ENCODE results near the gene ZPLD1.

ZPLD1 gene

DNA sequence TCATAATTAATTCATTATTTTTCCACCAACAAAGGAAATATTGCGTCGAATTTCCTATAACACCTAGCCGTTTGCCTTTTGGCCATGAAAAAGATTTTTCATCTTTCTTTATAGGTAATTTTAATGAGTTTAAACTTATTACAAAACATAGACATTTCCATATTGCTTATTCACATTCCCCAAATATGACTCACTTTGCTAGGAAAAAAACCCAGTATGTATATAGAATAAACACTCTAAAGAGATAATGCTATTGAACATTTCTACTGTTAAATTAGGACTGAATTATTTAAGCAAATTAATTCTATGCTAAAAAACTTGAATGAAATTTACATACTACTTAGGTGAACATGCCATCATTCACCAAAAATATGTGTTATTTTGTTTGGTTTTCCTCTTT, 16.2 kb downstream of the ZPLD1 start:
- H4K20me1 ChIP-seq (ENCODE audit: insufficient read depth, low read length): no peaks in the 10 kb centered on the region
- H3K27ac ChIP-seq (ENCODE audit: low read depth, low read length, poor library complexity, severe bottlenecking): no peak overlapping the region
- H3K4me1 ChIP-seq (ENCODE audit: insufficient read depth, low read length, severe bottlenecking): no peaks in the 10 kb centered on the region
- no peak for TF ChIP-seq EZH2 (IDR thresholded peaks at IDR 0.05; ENCODE audit: borderline replicate concordance, low read length)
- TF ChIP-seq, protein P1, sequence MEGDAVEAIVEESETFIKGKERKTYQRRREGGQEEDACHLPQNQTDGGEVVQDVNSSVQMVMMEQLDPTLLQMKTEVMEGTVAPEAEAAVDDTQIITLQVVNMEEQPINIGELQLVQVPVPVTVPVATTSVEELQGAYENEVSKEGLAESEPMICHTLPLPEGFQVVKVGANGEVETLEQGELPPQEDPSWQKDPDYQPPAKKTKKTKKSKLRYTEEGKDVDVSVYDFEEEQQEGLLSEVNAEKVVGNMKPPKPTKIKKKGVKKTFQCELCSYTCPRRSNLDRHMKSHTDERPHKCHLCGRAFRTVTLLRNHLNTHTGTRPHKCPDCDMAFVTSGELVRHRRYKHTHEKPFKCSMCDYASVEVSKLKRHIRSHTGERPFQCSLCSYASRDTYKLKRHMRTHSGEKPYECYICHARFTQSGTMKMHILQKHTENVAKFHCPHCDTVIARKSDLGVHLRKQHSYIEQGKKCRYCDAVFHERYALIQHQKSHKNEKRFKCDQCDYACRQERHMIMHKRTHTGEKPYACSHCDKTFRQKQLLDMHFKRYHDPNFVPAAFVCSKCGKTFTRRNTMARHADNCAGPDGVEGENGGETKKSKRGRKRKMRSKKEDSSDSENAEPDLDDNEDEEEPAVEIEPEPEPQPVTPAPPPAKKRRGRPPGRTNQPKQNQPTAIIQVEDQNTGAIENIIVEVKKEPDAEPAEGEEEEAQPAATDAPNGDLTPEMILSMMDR (IDR thresholded peaks at IDR 0.05; ENCODE audit: low read length): no peak
- H3K4me2 ChIP-seq (ENCODE audit: low read length): no peak overlapping the region
- H2AFZ ChIP-seq (ENCODE audit: low read length): no peak overlapping the region
- H3K9ac ChIP-seq (ENCODE audit: low read length): no peak overlapping the region
- no peaks in the 10 kb centered on the region; the same call in 1 of the 2 replicates for H3K27me3 ChIP-seq (ENCODE audit: insufficient read depth, low read length)
- H3K9me2 ChIP-seq (ENCODE audit: low read depth, low read length): no peaks in the 10 kb centered on the region
- H3K9me3 ChIP-seq (ENCODE audit: low read length): no peaks in the 10 kb centered on the region
- H3K36me3 ChIP-seq (ENCODE audit: insufficient read depth, low read length): no peaks in the 10 kb centered on the region
- no peak overlapping the region for H3K4me3 ChIP-seq (ENCODE audit: low read depth, low read length, poor library complexity, severe bottlenecking)
- no peaks in the 10 kb centered on the region for H3F3A ChIP-seq (ENCODE audit: insufficient read depth, low read length)
- H3K79me2 ChIP-seq (ENCODE audit: insufficient read depth, low read length): no peaks in the 10 kb centered on the region

DNA sequence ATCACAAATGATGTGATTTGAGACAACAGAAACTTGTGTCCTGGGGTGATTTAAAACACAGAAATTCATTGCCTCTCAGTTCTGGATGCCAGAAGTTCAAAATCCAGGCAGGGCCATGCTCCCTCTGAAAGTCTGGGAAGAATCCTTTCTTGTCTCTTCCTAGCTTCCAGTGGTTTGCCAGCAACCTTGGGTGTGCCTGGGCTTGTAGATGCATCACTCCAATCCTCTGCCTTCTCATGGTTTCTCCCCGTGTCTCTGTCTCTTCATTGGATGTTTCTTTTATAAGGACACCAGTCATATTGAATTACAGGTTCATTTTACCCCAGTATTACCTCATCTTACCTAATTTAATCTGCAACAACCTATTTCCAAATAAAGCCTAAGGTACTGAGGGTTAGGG, 16.7 kb downstream of the ZPLD1 start:
- Histone ChIP-seq H3K36me3 (ENCODE audit: insufficient read depth, low read length) (no peaks in the 10 kb centered on the region), H3K9ac (ENCODE audit: low read length) (no peak overlapping the region), H3K9me3 (ENCODE audit: low read length) (no peaks in the 10 kb centered on the region), H3K4me2 (ENCODE audit: low read length) (no peak overlapping the region), H3F3A (ENCODE audit: insufficient read depth, low read length) (no peaks in the 10 kb centered on the region), H3K27me3 (ENCODE audit: insufficient read depth, low read length) (no peaks in the 10 kb centered on the region; the same call in 1 of the 2 replicates), H2AFZ (ENCODE audit: low read length) (no peak overlapping the region), H3K4me1 (ENCODE audit: insufficient read depth, low read length, severe bottlenecking) (no peaks in the 10 kb centered on the region), H4K20me1 (ENCODE audit: insufficient read depth, low read length) (no peaks in the 10 kb centered on the region), H3K9me2 (ENCODE audit: low read depth, low read length) (no peaks in the 10 kb centered on the region), H3K79me2 (ENCODE audit: insufficient read depth, low read length) (no peaks in the 10 kb centered on the region), H3K4me3 (ENCODE audit: low read depth, low read length, poor library complexity, severe bottlenecking) (no peak overlapping the region), H3K27ac (ENCODE audit: low read depth, low read length, poor library complexity, severe bottlenecking) (no peak overlapping the region)
- TF ChIP-seq EZH2 (IDR thresholded peaks at IDR 0.05; ENCODE audit: borderline replicate concordance, low read length): no peak
- TF ChIP-seq, protein P1 (IDR thresholded peaks at IDR 0.05; ENCODE audit: low read length): no peak

DNA sequence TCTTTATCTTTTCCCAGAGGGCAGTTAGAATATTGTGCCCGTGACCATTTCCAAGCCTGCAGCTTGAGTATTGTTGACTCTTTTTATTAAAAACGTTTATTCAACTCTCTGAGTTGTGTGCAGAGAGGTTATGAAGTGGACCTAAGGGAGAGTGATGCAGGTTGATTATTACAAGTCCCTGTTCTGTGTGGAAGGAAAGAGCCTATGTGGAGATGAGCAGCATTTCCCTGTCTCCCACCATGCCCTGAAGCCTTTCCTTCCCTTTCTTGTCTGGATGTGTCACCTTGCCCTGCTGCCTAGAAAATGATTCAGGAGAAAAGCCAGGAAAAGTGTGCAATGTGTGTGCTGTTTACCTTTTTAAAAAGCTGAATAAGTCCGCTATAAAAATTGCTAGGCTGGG, 19.4 kb downstream of the ZPLD1 start:
- H2AFZ ChIP-seq (ENCODE audit: low read length): no peak overlapping the region
- TF ChIP-seq EZH2 (IDR thresholded peaks at IDR 0.05; ENCODE audit: borderline replicate concordance, low read length): no peak
- TF ChIP-seq, protein P1 (IDR thresholded peaks at IDR 0.05; ENCODE audit: low read length): no peak

More for the DNA sequence above, 19.4 kb downstream of the ZPLD1 start:
- H3K4me3 ChIP-seq (ENCODE audit: low read depth, low read length, poor library complexity, severe bottlenecking): no peak overlapping the region
- H3K9me2 ChIP-seq (ENCODE audit: low read depth, low read length): no peaks in the 10 kb centered on the region
- H4K20me1 ChIP-seq (ENCODE audit: insufficient read depth, low read length): no peaks in the 10 kb centered on the region
- H3K27me3 ChIP-seq (ENCODE audit: insufficient read depth, low read length): no peaks in the 10 kb centered on the region; the same call in 1 of the 2 replicates
- H3K9me3 ChIP-seq (ENCODE audit: low read length): no peaks in the 10 kb centered on the region
- no peaks in the 10 kb centered on the region for H3K79me2 ChIP-seq (ENCODE audit: insufficient read depth, low read length)
- no peaks in the 10 kb centered on the region for H3K4me1 ChIP-seq (ENCODE audit: insufficient read depth, low read length, severe bottlenecking)
- H3F3A ChIP-seq (ENCODE audit: insufficient read depth, low read length): no peaks in the 10 kb centered on the region
- H3K4me2 ChIP-seq (ENCODE audit: low read length): no peak overlapping the region
- H3K9ac ChIP-seq (ENCODE audit: low read length): no peak overlapping the region
- H3K36me3 ChIP-seq (ENCODE audit: insufficient read depth, low read length): no peaks in the 10 kb centered on the region
- no peak overlapping the region for H3K27ac ChIP-seq (ENCODE audit: low read depth, low read length, poor library complexity, severe bottlenecking)

Data from OCI-LY1 (cell line).